GM10266 (cell line): ENCODE data around the gene GAK.

Experiments used
- DNase-seq: peaks from one replicate; pipeline ENCODE4 v3.0.0; 2012; ENCODE audit errors: extremely low spot score
- TF ChIP-seq, protein P1 (sequence below): IDR thresholded peaks from 2 replicates; pipeline ENCODE4 v1.5.1; 2012; ENCODE audit warnings: mild to moderate bottlenecking, low read depth; ENCODE audit not compliant: control insufficient read depth, insufficient read depth; ENCODE audit errors: missing control alignments

Gene GAK

DNA sequence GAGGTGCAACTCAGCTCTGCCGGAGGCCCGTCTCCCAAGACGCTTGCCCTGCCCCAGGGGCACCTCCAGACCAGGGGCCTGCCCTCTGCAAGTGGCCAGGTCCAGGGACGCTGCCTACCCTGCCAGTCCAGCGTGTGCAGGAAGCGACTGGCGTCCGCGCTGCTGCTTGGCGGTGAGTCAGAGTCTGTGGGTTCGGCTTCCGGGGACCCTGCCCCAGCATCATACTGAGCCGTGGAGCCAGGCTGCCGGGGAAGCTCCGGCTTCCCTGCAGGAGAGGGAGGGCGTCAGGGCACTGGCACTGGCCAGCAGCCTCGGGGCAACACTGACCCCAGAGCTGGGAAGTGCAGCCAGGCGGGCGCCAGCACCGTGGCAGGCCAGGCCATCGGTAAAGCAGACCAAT, 63.7 kb downstream of the GAK start:
- TF ChIP-seq, protein P1, sequence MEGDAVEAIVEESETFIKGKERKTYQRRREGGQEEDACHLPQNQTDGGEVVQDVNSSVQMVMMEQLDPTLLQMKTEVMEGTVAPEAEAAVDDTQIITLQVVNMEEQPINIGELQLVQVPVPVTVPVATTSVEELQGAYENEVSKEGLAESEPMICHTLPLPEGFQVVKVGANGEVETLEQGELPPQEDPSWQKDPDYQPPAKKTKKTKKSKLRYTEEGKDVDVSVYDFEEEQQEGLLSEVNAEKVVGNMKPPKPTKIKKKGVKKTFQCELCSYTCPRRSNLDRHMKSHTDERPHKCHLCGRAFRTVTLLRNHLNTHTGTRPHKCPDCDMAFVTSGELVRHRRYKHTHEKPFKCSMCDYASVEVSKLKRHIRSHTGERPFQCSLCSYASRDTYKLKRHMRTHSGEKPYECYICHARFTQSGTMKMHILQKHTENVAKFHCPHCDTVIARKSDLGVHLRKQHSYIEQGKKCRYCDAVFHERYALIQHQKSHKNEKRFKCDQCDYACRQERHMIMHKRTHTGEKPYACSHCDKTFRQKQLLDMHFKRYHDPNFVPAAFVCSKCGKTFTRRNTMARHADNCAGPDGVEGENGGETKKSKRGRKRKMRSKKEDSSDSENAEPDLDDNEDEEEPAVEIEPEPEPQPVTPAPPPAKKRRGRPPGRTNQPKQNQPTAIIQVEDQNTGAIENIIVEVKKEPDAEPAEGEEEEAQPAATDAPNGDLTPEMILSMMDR = no peak
- no peak for DNase-seq

DNA sequence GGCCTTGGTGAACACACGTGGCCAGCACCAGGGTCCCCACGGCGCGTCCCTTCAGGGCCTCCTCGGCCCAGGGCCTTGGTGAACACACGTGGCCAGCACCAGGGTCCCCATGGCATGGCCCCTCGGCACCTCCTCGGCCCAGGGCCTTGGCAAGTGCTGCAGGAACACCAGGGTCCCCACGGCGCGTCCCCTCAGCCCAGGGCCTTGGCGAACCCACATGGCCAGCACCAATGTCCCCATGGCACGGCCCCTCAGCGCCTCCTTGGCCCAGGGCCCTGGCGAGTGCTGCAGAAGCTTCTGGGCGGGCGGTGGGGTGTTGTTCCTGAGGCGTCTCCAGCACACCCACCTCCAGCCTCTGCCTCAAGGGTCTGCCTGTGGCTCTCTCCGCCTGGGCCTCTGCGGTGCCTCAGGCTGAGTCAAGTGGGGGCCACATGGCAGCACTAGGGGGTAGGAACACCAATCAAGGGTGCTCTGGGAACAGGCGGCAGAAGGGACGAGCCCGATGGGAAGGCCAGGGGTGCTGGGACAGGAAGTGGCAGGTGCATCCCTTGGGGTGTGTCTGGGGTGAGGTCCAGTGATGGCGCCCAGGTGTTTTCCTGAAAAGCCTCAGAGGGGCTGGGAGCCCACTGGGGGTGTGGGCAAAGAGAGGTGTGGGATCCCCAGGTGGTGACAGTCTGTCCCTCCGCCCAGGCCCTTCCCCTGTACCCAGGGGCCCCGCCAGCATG, 64.4 kb downstream of the GAK start:
- no peak for DNase-seq
- TF ChIP-seq, protein P1 = no peak

DNA sequence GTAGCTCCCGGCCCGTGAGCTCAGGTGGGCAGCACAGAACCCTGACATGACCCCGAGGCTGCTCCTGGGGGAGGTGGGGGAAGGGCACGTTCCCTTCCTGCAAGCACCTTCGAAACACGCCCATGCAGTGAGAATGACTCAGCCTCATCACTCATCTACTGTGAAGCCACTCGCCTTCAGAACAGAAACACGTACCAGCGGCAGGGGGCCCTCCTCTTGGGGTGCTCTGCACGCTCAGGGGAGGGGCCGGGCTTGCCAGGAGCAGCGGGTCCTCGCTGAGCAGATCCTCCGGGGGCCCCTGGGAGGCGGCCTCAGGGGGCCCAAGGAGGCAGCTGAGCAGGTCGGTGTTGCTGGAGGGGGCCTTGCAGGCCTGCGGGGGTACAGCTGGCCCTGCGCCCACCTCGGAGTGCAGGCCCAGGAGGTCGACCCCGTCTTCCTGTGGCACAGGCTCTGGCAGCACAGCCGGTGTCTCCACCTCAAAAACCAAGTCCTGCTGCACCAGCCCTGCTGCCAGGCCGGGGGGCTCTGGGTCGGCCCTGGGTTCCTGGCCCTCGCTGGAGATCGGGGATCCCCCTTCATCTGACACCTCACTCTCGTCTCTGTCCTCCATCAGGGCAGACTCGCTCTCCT, 65.2 kb downstream of the GAK start:
- TF ChIP-seq, protein P1 = no peak
- DNase-seq = no peak

DNA sequence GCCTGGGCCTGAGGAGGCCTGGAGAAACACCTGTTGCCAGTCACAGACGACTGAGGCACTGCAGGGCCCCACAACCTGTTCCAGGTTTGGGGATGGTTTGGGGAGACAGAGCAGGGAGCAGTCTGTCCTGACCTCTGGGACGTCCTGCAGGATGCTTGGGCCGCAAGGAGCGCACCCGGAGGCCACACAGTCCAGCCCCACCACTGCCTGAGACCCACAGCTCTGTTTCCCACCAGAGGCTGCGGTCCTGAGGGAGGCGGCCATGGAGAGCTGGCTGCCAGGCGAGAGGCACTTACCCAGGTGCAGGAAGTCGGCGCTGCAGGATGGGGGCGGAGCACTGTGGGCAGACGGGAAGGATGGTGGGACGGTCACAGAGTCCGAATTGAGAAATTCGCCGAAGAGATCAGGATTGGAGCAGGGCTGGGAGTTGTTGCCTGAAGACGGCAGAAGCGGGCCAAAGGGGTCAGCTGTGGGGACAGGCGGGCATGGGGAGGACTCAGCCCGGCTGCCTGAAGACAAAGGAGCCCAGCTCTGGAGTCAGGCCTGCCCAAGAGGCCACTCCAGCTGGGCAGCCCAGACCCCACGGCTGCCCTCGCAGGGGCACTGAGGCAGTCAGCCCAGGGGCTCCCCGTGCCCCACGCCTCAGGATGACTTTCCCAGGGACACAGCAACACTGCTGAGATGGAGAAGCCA, 65.9 kb downstream of the GAK start:
- DNase-seq = no peak
- TF ChIP-seq, protein P1 = no peak

DNA sequence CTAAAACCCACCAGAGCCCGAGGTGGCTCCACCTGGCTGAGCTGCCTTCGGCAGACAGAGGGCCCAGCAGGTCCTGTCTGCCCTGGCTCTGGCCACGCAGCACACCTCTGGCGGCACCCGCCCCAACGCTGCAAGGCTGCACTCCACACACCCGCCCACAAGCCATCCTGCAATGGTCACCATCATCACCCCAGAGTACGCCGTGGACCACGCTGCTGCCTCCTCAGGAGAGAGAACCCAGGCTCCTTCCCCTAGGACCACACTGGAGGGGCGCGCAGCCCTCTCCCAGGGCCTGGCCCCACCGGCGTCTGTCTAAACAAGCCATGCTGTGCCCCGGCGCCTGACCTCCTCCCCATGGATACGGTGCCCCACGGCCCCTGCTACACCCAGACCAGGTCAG, 66.5 kb downstream of the GAK start:
- TF ChIP-seq, protein P1 = no peak
- DNase-seq = no peak

DNA sequence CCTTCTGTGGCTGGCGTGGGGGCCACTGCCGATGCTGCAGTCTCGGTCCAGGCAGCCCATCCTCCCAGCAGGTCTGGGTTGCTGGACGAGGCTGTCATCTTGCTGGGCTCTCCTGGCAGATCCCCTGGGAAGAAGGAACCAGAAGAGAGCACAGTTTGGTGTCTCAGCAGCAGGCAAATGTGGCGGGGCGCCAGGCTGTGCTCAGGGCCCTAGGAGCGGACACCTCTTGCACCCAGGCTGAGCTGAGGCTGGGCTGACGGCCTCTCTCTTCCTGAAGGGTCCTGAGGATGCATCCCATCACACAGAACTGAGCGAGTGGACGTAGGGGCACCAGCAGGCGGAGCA, 67.0 kb downstream of the GAK start:
- TF ChIP-seq, protein P1 = no peak
- no peak for DNase-seq

DNA sequence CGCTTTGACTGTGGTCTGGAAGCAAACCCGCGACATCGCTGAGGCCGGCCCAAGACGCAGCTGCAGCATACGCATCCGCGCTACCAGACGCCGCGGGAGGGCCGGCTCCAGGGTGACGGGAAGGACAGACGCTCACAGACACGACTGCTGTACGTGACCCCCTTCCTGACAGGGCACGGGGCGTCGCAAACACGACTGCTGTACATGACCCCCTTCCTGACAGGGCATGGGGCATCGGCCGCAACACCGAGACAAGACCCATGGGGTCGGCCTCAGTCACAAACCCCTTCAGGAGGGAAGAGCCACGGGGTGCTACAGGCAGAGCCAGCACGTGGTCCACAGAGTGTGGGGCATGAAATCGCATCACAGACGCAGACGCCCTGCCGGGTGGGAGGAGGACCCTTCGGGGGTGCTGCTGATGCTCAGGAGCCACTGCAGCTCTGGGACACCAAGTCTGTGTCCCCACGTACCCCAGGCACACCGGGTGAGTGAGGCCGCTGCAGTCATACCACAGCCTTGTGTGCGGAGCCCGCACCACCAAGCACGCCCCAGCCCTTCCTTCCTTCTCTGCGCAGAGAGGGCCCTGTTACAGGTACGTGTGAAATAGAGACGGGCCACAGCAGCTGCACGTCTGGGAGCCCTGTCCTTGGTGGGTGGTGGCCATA, 67.5 kb downstream of the GAK start:
- TF ChIP-seq, protein P1 = no peak
- DNase-seq = no peak
